Measurements from ENCODE around the gene RNASET2.
"Not testable (repeated sequence)": the region's sequence is repeated elsewhere in the genome, so short reads cannot be mapped to it uniquely, and the experiment has no call there.

The RNASET2 gene

GRCh38 chr6:166926748-166927147 is 29.6 kb downstream of the RNASET2 start:
- DNase-seq = no peak

DNA sequence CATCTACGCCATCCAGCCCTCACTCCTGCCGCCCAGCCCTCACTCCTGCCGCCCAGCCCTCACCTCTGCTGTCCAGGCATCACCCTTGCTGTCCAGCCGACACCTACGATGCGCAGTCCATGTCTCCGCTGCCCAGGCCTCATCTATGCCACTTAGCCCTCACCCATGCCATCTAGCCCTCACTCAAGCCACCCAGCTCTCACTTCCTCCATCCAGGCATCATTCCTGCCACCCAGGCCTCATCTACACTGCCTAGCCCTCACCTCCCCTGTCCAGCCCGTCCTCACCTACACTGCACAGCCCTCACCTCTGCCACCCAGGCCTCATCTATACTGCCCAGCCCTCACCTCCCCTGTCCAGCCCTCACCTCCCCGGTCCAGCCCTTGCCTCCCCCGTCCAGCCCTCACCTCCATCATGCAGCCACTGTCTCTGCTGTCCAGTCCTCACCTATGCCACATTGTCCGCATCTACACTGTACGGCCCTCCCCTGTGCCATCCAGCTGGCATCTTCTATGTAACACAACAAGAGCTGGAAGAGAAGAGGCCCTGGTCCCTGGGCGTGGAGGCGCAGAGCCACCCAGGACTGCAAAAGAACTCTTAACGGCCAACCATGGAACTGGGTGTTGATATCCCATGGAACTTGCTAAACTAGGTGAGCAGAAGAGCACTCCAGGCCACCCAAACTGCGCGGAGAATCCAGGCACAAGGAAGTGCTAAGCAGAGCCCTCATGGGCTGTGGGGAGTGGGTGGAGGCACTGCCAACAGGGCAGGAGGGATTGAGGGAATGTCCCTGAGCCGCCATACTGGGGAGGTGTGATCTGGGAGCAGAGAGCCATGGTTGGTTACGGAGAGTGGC is 31.0 kb downstream of the RNASET2 start:
- no peak for DNase-seq

DNA sequence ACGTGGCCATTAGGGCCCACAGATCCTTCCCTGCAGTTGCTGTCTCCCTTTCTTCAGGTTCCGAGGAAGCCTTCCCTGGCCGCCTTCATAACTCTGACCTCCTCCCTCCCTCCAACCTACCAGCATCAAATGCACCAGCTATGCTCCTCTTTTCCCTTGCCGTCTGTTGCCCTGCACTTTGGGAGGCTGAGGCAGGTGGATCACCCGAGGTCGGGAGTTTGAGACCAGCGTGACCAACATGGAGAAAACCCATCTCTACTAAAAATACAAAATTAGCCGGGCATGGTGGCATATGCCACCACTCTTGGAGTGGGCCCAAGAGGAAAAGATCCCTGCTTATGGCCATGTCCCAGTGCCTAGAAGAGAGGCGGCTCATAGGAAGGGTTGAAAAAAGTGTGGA is 31.8 kb downstream of the RNASET2 start:
- DNase-seq = no peak

GRCh38 chr6:166922937-166923336 is 33.4 kb downstream of the RNASET2 start:
- no peak for DNase-seq

DNA sequence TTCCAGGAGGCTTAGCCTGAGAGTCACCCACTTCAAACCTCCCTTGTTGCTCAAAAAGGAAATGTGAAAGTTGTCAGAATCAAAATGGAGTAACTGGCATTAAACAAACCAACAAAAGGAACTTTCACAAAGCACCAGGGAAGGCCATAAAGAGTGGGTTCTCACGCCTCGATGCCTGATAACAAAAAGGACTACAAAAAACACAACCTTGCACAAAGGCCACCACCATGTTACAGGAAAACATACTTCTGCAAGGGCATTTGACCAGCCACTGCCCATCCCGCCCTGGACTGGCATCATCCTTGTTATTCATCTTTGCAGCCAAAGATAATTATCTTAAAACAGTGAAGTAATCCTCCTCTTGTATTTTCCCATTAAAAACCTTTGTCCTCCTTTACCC is 34.8 kb downstream of the RNASET2 start:
- DNase-seq = no peak

- no peak for DNase-seq
Measured at GRCh38 chr6:166916824-166917223, 39.5 kb downstream of the RNASET2 start.

DNA sequence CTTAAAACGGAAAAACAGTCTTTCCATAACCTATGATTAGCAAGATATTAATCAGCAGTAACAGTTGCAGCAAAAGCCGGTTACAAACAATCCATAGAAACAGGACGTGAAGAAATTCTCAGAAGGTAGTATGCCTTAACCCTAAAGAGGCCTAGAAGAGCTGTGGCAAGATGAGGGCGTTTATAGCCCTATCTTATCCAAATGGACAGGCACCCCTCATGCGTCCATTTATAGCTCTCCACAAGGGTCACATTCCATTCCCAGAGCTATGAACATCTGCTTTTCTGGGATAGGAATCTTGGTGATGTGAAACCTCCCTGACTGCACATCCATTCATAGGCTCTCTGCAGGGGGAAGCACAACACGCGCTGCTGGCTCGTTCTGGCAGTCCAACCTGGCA is 40.9 kb downstream of the RNASET2 start:
- not testable (repeated sequence) for DNase-seq

DNA sequence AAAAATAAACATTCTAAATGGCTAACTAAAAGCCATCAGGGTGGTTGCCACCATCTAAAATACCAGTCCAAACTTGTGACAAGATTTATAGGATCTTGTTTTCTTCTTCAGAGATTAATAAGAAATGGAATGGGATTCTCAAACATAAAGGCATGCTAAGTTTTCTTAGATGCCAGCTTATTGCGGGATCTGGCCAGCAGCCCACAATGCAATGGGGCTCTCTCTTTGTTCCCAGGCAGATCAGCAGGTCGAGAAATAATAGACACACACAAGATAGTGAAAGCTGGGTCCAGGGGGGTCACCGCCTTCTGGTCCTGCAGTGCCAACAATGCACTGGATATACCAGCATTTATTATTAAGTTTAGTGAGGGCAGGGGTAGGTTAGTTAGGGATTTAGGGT is 41.4 kb downstream of the RNASET2 start:
- DNase-seq = not testable (repeated sequence)

DNA sequence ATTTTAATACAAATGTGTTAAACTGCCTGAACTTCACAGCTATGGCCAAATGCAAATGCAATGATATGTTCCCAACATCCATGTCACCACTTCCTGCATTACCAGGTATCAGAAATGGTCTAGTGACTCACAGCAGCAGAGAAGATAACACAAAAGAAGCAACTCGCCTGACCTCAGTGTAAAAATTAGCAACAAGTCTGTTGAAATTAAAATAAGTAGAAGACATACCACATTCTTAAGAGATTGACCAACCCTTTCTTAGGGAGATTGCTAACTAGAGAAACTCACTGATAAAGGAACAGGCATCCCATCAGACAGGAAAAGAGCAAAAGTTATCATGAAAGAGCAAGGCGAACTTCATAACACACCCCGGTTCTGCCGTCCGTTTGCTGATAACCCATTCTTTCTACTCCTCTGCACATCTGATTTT is 45.1 kb downstream of the RNASET2 start:
- DNase-seq = no peak

GRCh38 chr6:166910601-166911000 is 45.7 kb downstream of the RNASET2 start:
- no peak for DNase-seq

GRCh38 chr6:166908811-166909210 is 47.5 kb downstream of the RNASET2 start:
- no peak for DNase-seq

GRCh38 chr6:166907871-166908806 is 48.2 kb downstream of the RNASET2 start:
- DNase-seq = no peak

GRCh38 chr6:166907373-166907841 is 48.9 kb downstream of the RNASET2 start:
- DNase-seq = no peak

GRCh38 chr6:166906376-166907044 is 49.8 kb downstream of the RNASET2 start:
- DNase-seq = no peak

GRCh38 chr6:166905505-166906134 is 50.7 kb downstream of the RNASET2 start:
- no peak for DNase-seq

DNA sequence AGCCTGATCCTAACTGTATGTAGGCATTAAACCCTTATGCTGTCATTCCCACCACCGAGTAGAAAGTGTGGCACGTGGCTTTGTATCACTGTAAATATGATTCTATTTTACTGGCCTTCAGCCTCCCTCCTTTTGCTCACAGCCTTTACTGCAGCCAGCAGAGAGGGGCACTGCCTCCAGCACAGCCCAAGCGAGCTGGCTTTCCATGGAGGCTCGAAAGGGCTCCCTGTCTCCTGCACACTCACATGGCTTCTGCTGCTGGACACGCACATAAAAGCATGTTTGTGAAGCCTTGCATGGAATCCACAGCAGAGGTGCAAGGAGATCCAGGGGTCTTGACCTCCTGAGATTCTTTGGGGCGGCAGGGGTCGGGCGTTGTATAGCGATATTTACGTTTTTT is 51.3 kb downstream of the RNASET2 start:
- no peak for DNase-seq

GRCh38 chr6:166904101-166904746 is 52.1 kb downstream of the RNASET2 start:
- no peak for DNase-seq

- no peak for DNase-seq
Measured at GRCh38 chr6:166903500-166903899, 52.9 kb downstream of the RNASET2 start.

DNA sequence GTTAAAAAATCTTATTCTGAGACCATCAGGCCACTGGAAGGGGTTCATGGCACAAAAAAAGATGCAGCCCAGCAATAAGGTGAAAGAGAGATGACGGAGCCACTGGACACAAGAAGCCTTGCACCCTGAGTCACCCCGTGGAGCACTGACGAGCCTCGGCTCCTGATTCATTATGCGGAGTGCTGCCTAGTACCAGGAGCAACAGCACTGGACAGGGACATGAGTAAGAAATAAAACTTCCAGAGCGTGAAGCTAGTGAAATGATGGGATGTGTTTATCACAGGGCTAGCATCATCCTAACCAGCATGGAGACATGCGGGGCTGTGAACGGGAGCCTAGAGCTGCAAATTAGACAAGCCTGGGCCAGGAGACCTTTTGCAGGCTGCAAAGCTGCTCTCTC is 53.3 kb downstream of the RNASET2 start:
- no peak for DNase-seq

DNA sequence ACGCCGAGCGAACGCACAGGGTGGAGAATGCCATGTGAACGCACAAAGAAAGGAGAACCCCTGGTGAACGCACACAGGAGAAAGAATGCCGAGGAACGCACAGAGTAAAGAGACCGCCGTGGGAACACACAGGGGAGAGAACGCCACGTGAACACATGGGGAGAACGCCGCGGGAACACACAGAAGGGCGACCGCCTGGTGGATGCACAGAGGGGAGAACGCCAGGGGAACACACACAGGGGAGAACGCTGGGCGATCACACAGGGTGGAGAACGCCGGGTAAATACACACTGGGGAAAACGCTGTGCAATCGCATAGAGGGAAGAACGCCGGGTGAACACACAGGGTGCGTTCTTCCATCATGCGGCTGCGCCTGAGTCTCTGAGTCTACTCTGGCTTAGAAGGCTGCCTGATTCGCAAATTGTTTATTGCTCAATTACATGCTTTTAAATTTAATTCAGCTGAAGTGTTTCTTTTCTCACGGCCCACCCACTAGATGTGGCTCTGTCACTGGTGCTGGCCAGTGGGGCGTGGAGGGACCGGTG is 54.1 kb downstream of the RNASET2 start:
- no peak for DNase-seq

GRCh38 chr6:166901626-166902025 is 54.7 kb downstream of the RNASET2 start:
- no peak for DNase-seq

Data from CD4-positive, alpha-beta T cell treated with Interleukin-6 for 4 hours (primary cell).